Measurements from ENCODE around the gene OPCML.

DNA sequence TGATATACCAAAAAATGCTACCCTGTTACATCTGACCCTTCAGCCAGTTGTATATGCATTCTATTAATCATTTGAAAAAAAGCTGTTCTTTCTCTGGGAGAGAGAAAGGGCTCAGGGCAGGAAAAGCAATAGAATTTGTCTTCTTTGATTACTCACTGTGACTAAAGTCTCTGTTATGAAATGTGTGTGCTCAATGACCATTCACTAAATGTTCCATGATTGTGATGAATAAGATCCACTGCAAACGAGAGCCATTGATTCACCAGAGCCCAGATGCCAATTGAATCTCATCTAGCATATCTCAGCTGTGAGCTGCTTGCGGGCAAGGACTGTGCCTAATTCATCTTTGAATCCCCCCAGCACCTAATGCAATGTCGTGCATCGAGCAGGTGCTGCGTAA, 184.3 kb downstream of the OPCML start:
- TF ChIP-seq CAMTA2 (CRISPR knock-in tag; IDR thresholded peaks at IDR 0.05; ENCODE audit: borderline replicate concordance) (no peak), SRSF9 (IDR thresholded peaks at IDR 0.05; ENCODE audit: borderline replicate concordance, insufficient read depth, low read depth, low read length, poor library complexity, severe bottlenecking) (no peak), ZNF530 (CRISPR knock-in tag; IDR thresholded peaks at IDR 0.05; ENCODE audit: low read depth) (no peak), TAF15 (IDR thresholded peaks at IDR 0.05; ENCODE audit: low read depth, low read length, poor library complexity, severe bottlenecking) (no peak), RFX1 (IDR thresholded peaks at IDR 0.05) (no peak), ZFP36 (IDR thresholded peaks at IDR 0.05; ENCODE audit: borderline replicate concordance, low read depth, low read length, partially characterized antibody) (no peak), SETDB1 (CRISPR knock-in tag; IDR thresholded peaks at IDR 0.05; ENCODE audit: borderline replicate concordance) (no peak), SMAD3 (CRISPR knock-in tag; IDR thresholded peaks at IDR 0.05) (no peak), POLR2AphosphoS5 (IDR thresholded peaks at IDR 0.05; ENCODE audit: low read depth, low read length) (no peak), POLR2A (IDR thresholded peaks at IDR 0.05; ENCODE audit: insufficient read depth in 1 of 2, low read depth in 2 of 2, low read length in 2 of 2) (no peak), USF2 (IDR thresholded peaks at IDR 0.05; ENCODE audit: low read depth, low read length) (no peak), USF2 (CRISPR knock-in tag; IDR thresholded peaks at IDR 0.05; ENCODE audit: borderline replicate concordance) (no peak)
- TF ChIP-seq, protein P1, sequence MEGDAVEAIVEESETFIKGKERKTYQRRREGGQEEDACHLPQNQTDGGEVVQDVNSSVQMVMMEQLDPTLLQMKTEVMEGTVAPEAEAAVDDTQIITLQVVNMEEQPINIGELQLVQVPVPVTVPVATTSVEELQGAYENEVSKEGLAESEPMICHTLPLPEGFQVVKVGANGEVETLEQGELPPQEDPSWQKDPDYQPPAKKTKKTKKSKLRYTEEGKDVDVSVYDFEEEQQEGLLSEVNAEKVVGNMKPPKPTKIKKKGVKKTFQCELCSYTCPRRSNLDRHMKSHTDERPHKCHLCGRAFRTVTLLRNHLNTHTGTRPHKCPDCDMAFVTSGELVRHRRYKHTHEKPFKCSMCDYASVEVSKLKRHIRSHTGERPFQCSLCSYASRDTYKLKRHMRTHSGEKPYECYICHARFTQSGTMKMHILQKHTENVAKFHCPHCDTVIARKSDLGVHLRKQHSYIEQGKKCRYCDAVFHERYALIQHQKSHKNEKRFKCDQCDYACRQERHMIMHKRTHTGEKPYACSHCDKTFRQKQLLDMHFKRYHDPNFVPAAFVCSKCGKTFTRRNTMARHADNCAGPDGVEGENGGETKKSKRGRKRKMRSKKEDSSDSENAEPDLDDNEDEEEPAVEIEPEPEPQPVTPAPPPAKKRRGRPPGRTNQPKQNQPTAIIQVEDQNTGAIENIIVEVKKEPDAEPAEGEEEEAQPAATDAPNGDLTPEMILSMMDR (CRISPR knock-in tag; IDR thresholded peaks at IDR 0.05), result no peak

Data from HepG2 (cell line).